Stimulated activated CD4-positive, alpha-beta T cell treated with anti-CD3 and anti-CD28 coated beads, TNF-alpha, amount 100 ng/mL, for 48 hours (primary cell): ENCODE data around the gene RBM15B.
"Not testable (repeated sequence)": the region's sequence is repeated elsewhere in the genome, so short reads cannot be mapped to it uniquely, and the experiment has no call there.

Experiments used
- DNase-seq, 3 donors: peaks; one replicate each; pipeline ENCODE4 v3.0.0-alpha.2; 2020; ENCODE audit warnings: low read depth in 3 of 3

The RBM15B gene, protein sequence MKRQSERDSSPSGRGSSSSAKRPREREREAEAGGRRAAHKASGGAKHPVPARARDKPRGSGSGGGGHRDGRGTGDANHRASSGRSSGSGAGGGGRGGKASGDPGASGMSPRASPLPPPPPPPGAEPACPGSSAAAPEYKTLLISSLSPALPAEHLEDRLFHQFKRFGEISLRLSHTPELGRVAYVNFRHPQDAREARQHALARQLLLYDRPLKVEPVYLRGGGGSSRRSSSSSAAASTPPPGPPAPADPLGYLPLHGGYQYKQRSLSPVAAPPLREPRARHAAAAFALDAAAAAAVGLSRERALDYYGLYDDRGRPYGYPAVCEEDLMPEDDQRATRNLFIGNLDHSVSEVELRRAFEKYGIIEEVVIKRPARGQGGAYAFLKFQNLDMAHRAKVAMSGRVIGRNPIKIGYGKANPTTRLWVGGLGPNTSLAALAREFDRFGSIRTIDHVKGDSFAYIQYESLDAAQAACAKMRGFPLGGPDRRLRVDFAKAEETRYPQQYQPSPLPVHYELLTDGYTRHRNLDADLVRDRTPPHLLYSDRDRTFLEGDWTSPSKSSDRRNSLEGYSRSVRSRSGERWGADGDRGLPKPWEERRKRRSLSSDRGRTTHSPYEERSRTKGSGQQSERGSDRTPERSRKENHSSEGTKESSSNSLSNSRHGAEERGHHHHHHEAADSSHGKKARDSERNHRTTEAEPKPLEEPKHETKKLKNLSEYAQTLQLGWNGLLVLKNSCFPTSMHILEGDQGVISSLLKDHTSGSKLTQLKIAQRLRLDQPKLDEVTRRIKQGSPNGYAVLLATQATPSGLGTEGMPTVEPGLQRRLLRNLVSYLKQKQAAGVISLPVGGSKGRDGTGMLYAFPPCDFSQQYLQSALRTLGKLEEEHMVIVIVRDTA

DNA sequence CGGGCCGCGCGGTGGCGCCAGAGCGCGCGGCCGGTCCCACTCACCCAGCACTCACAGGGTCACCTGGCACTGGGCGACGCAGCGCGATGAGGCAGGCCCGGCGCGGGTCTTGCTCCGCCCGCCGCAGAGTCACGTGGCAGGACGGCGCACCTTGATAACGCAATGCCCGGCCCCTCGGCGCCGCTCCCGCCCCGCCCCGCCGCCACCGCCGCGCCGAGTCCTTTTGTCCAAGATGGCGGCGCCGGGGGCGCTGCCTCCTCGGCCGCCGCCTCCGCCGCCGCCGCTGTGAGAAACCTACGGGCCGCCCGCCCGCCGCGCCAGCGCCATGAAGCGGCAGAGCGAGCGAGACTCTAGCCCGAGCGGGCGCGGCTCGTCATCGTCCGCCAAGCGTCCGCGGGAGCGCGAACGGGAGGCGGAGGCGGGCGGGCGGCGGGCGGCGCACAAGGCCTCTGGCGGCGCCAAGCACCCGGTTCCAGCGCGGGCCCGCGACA lies at the start of gene RBM15B:
RBM15B (plus strand) TSS at position 211 of the 491 bp plus-strand sequence; CDS start at position 326, 115 bp downstream.
- peak; percentile 94 to 97 (median 96) for DNase-seq

DNA sequence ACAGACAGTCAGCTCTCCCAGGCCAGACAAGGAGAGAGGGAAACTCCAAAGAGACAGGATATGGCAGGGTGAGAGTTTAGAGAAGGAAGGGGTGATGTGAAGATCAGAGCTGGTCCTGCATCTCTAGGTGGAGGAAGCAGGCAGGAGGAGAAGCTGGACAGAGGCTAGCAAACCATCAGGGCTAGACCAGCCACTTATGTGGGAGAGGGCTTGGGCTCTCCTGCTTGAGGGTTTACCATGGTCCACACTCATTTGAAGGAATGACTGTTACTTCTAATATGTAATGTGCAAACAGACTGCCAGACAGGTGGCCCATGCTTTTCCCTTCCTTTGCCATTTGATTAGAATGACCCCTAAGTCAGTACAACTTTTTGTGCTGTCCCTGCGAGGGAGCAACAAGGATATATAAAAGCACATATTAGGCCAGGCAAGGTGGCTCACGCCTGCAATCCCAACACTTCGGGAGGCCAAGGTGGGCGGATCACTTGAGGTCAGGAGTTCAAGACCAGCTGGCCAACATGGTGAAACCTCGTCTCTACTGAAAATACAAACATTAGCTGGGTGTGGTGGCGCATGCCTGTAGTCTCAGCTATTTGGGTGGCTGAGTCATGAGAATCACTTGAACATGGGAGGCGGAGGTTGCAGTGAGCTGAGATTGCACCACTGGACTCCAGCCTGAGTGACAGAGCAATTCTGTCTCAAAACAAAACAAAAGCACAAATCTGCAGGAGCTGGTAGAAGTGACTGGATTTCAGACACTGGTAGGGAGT lies 47.0 kb upstream of the RBM15B start:
- no peak for DNase-seq

GRCh38 chr3:51350751-51351150 lies 40.3 kb upstream of the RBM15B start:
- no peak for DNase-seq

DNA sequence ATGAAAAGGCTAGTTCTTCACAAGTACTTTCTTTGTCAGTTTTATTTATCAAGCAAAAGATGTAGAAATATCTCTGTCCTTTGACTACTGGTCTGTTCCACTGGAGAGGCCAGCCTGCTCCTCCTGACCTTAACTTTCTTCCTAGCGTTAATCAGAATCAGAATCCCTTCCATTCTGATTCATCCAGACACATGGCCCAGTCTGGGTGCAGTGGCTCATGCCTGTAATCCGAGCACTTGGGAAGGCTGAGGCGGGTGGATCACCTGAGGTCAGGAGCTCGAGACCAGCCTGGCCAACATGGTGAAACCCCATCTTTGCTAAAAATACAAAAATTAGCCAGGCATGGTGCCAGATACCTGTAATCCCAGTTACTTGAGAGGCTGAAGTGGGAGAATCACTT lies 38.0 kb upstream of the RBM15B start:
- no peak for DNase-seq

DNA sequence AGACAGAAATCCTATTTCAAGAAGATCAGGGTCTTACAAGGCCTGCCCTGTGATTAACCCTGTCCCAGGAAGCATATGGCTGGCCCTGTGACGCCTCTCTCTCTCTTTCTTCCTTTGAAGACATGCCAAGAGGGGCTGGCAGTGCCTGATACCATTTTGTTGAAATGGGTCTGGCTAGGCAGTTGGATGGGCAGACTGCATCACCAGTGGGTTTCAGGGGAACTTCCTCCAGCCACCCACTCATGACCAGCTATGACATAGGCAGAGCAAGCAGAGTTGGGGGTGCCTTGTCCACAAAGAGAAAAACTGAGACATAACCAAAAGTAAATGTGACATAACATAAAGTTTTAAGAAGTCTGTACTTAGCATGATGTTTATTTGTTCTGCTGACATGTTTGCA lies 37.4 kb upstream of the RBM15B start:
- no peak for DNase-seq

GRCh38 chr3:51354172-51354571 lies 36.9 kb upstream of the RBM15B start:
- no peak for DNase-seq

- no peak for DNase-seq
Measured at GRCh38 chr3:51354731-51355615, 36.1 kb upstream of the RBM15B start.

- no peak for DNase-seq
Measured at GRCh38 chr3:51355891-51356578, 35.0 kb upstream of the RBM15B start.

DNA sequence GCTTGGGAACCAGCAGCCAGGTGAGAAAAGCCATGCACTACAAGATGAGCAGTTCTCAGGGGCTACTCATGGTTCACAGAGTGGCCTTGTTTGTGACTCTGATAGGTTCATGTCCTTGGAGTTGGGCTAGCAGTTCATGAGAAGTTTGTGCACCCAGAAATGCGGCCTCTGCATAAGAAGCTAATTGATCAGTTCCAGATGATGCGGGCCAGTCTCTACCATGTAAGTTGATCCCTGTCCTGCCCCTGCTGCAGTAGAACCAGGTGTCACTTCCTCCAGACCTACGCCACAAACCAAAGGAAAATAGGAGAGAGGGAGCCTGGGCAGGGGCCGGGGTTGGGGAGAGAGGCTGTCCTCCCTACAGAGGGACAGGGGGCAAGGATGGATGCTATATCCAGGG lies 33.2 kb upstream of the RBM15B start:
- no peak for DNase-seq

DNA sequence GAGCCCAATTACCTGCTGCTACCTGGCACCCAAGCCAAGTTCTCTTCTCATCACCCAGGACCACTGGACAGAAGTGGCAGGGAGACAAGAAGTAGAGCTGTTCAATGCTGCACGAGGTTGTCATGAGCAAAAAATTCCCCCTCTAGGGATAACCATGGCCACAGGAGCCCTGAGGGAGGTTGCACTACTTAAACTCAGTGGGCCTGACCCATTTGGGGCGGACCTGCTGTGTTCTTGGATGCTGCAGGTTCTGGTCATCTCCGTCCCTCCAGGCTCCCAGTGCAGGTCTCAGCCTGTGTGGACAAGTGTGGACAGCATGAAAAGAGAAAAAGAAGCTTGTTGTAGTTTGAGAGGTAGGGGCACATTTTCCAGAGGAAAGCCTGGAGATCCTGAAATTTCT lies 32.1 kb upstream of the RBM15B start:
- no peak for DNase-seq

DNA sequence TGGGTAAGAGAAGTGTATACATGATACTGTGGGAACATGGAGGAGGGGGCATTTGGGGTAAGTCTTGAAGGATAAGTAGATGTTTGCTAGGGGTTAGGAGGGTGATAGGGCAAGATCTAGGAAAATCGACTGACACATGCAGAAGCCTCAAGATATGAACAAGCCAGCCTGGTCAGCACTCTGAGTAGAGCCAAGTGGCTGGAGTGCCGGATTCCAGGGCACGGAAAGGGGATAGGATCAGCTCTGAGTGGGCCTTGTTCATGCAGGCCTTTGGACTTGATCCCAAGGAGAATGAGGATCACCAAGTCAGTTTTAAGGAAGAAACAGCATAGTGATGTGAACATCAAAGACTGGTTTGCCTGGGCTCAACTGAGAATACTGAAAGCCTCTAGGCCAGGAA lies 30.3 kb upstream of the RBM15B start:
- DNase-seq: no peak

- DNase-seq: no peak
Measured at GRCh38 chr3:51361746-51362145, 29.3 kb upstream of the RBM15B start.

GRCh38 chr3:51362476-51362875 lies 28.6 kb upstream of the RBM15B start:
- DNase-seq: no peak

GRCh38 chr3:51368276-51368675 lies 22.8 kb upstream of the RBM15B start:
- not testable (repeated sequence) for DNase-seq

GRCh38 chr3:51371943-51372557 lies 19.0 kb upstream of the RBM15B start:
- DNase-seq: peak in 1 of 3 donors; percentile 60

- no peak for DNase-seq
Measured at GRCh38 chr3:51373658-51374421, 17.2 kb upstream of the RBM15B start.

- DNase-seq: no peak
Measured at GRCh38 chr3:51374456-51374855, 16.6 kb upstream of the RBM15B start.

- DNase-seq: no peak
Measured at GRCh38 chr3:51375136-51375535, 15.9 kb upstream of the RBM15B start.

DNA sequence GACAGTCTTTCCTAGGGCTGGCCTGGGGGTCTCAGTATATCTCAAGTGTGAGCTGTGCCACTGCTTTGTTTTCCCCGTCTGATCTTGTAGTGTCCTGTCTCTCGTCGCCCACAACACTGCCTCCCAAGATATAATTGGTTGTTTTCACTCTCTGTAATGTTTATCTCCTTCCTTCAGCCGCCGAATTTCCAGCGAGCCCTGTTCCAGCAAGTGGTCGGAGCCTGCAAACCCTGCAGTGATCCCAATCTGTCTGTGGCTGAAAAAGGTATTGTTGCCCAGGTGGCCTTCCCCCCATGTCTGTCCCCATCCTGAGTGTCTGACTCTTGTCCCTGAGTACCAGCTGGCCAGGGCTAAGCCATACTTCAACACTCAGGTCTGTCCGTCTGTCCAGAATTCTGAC lies 15.5 kb upstream of the RBM15B start:
- DNase-seq: no peak
